ENCODE results near the gene TMEM132C. TPM values are rescaled to one million over a fixed set of nuclear protein-coding genes. Genes with fewer than 3 reads are reported as not detected.

Gene TMEM132C
- total and polyA plus RNA-seq, 2 of the 4 experiments (the other 2 are of a cell fraction), result not detected

- no peak overlapping the region for H4K91ac ChIP-seq (ENCODE audit: insufficient read depth, low read depth, low read length)
- no peak overlapping the region for H2BK20ac ChIP-seq (ENCODE audit: low read depth, low read length)
- intact Hi-C loops (cut with micrococcal nuclease) (no loop called here), in situ Hi-C loops (cut with MboI; ENCODE audit: low sequenced_read_pairs) (no loop called here), dilution Hi-C loops (cut with HindIII; ENCODE audit: low sequenced_read_pairs, unreplicated experiment) (no loop called here)
- H2AFZ ChIP-seq (replicated peaks; ENCODE audit: low read length, poor library complexity), result no peak overlapping the region
- H3K4me3 ChIP-seq (ENCODE audit: insufficient read depth, low read depth, low read length), result no peak overlapping the region
- H3K79me1 ChIP-seq (ENCODE audit: low read depth in 1 of 2, low read length in 2 of 2), result no peaks in the 10 kb centered on the region
- H2BK120ac ChIP-seq (ENCODE audit: low read depth, low read length), result no peak overlapping the region
- H2AK5ac ChIP-seq (ENCODE audit: low read depth, low read length), result no peak overlapping the region
- WGBS, 2 experiments (ENCODE audit: extremely low coverage in 2 of 2, insufficient read length in 1 of 2), result 88% methylated on average over 3 of the region's 8 CpGs; no CpG with 5 or more reads in 1 of the 2 experiments
- H2BK5ac ChIP-seq (ENCODE audit: low read depth, low read length, poor library complexity, severe bottlenecking), result no peak overlapping the region
- no peaks in the 10 kb centered on the region for H3K36me3 ChIP-seq (ENCODE audit: control insufficient read depth, insufficient read depth, low read length)
- H3K4me1 ChIP-seq (ENCODE audit: control insufficient read depth, insufficient read depth, low read length), result no peaks in the 10 kb centered on the region
- H3K14ac ChIP-seq (replicated peaks; ENCODE audit: low read depth, low read length), result no peak overlapping the region
- no peak overlapping the region for H3K4ac ChIP-seq (ENCODE audit: low read depth, low read length)
- no peak overlapping the region for H4K8ac ChIP-seq (ENCODE audit: low read depth in 2 of 2, low read length in 2 of 2)
- DNase-seq (no peak), ATAC-seq (ENCODE audit: low read depth) (no peak)
- H3K27ac ChIP-seq (ENCODE audit: insufficient read depth, low read length), result no peak overlapping the region
- H3K27me3 ChIP-seq (ENCODE audit: control insufficient read depth, insufficient read depth, low read length), result no peaks in the 10 kb centered on the region
- ChIA-PET CTCF (no interaction called here), POLR2A (ENCODE audit: unreplicated experiment) (no interaction called here)
- no peak overlapping the region for H3K18ac ChIP-seq (ENCODE audit: low read depth, low read length)
- peaks cover 25% of the 10 kb centered on the region for H3K9me3 ChIP-seq (ENCODE audit: control insufficient read depth, insufficient read depth, low read length)
- no peak overlapping the region for H2BK15ac ChIP-seq (ENCODE audit: low read depth, low read length)
- no peak overlapping the region for H2AK9ac ChIP-seq (replicated peaks; ENCODE audit: low read depth, low read length, poor library complexity)
- H4K20me1 ChIP-seq (ENCODE audit: insufficient read depth, low read length), result no peaks in the 10 kb centered on the region
- no TSS peak for BruUV-seq (replicated peaks)
- no peak overlapping the region for H3K9ac ChIP-seq (ENCODE audit: low read depth, low read length)
- no peak overlapping the region for H3K23ac ChIP-seq (ENCODE audit: low read depth, low read length)
- TF ChIP-seq MXI1 (IDR thresholded peaks at IDR 0.05; ENCODE audit: borderline replicate concordance, low read depth, low read length), result no peak
- H3K9me1 ChIP-seq (ENCODE audit: insufficient read depth, low read length), result no peaks in the 10 kb centered on the region
- H3K56ac ChIP-seq (ENCODE audit: extremely low read depth, insufficient read depth, low read length), result no peak overlapping the region
- H4K5ac ChIP-seq (ENCODE audit: low read depth, low read length), result no peak overlapping the region
- no peak overlapping the region for H3K4me2 ChIP-seq (ENCODE audit: low read depth, low read length)
These were observed 311.1 kb downstream of the TMEM132C start for GRCh38 chr12:128578045-128578444.

Measured in IMR-90 (cell line).